Lung (tissue), 12 donors: Measurements from ENCODE around the gene TNFRSF19. TPM values are rescaled to one million over a fixed set of nuclear protein-coding genes. Genes with fewer than 3 reads are reported as not detected.

Experiments
- ATAC-seq: fragments of 200-7000 bp; cut with Tn5 transposase; one replicate; pipeline ENCODE4 v1.9.1; 2020; ENCODE audit warnings: moderate number of reproducible peaks; ENCODE audit not compliant: insufficient read depth, low FRiP score
- DNase-seq, 3 donors: peaks; one replicate each; pipeline ENCODE4 v3.0.0-alpha.2; 2013 to 2017
- H3K27ac ChIP-seq, 2 donors: one replicate each; pipeline ENCODE4 v1.5.1; 2013; ENCODE audit warnings: mild to moderate bottlenecking in 2 of 2, moderate library complexity in 2 of 2, control low read depth in 1 of 2, inconsistent platforms in 1 of 2, low read depth in 1 of 2, low read length in 1 of 2
- H3K27me3 ChIP-seq, 3 donors: one replicate each; pipeline ENCODE4 v1.5.1; 2013; ENCODE audit warnings: low read length in 2 of 3; ENCODE audit not compliant: control insufficient read depth in 3 of 3, insufficient read depth in 3 of 3
- H3K36me3 ChIP-seq, 4 donors: one replicate each; pipeline ENCODE4 v1.5.1; 2013; ENCODE audit warnings: low read length in 4 of 4, mild to moderate bottlenecking in 1 of 4, moderate library complexity in 1 of 4; ENCODE audit not compliant: control insufficient read depth in 4 of 4, insufficient read depth in 4 of 4
- H3K4me1 ChIP-seq, 5 donors: one replicate each; pipeline ENCODE4 v1.5.1; 2013; ENCODE audit warnings: low read length in 5 of 5, mild to moderate bottlenecking in 2 of 5, moderate library complexity in 1 of 5; ENCODE audit not compliant: control insufficient read depth in 5 of 5, insufficient read depth in 5 of 5
- H3K4me3 ChIP-seq: one replicate; pipeline ENCODE4 v1.5.1; 2013; ENCODE audit warnings: mild to moderate bottlenecking, control low read depth, moderate library complexity
- H3K9ac ChIP-seq, 2 donors: one replicate each; pipeline ENCODE4 v1.5.1; 2013; ENCODE audit warnings: low read length in 2 of 2, control low read depth in 1 of 2; ENCODE audit not compliant: insufficient read depth in 1 of 2
- H3K9me3 ChIP-seq, 4 donors: one replicate each; pipeline ENCODE4 v1.5.1; 2013; ENCODE audit warnings: low read length in 3 of 4, mild to moderate bottlenecking in 1 of 4, moderate library complexity in 1 of 4; ENCODE audit not compliant: control insufficient read depth in 4 of 4, insufficient read depth in 3 of 4
- WGBS, 2 donors: extraction: QIAGEN DNeasy Blood & Tissue Kit; methylation state at CpG; one replicate each; pipeline ENCODE4 v1.1.7; 2013; 5-methylcytosine and 5-hydroxymethylcytosine counted together
- polyA plus RNA-seq, 2 donors: library from polyadenylated mRNA; stranded (reverse); fragments of 200-250 nt; gene quantifications; one replicate each; pipeline ENCODE4 v1.2.1, GENCODE V29; 2013
- total RNA-seq, 2 donors: library from RNA; depleted of rRNA in 1 of 2; stranded (reverse); fragments of >200 nt in 1 of 2; gene quantifications; one replicate each; pipeline ENCODE4 v1.2.1, GENCODE V29; 2014 to 2021
- TF ChIP-seq, protein P1 (sequence below): IDR thresholded peaks from 2 replicates; pipeline ENCODE4 v1.5.1; 2012; ENCODE audit warnings: mild to moderate bottlenecking; ENCODE audit errors: control extremely low read depth, extremely low read depth
- donor health status: control.
- donor health status: control.
- donor health status: Bipolar disorder and iron deficiency.
- donor health status: healthy.
- donor health status: DM: yes; HTN: yes; CAD: no.

The TNFRSF19 gene
- total and polyA plus RNA-seq, 4 donors = 9.5 to 68.0 (median 34.7) TPM

GRCh38 chr13:23610966-23611491, 40.8 kb downstream of the TNFRSF19 start:
- DNase-seq = peak; percentile 44 to 91 (median 81)
- TF ChIP-seq, protein P1, sequence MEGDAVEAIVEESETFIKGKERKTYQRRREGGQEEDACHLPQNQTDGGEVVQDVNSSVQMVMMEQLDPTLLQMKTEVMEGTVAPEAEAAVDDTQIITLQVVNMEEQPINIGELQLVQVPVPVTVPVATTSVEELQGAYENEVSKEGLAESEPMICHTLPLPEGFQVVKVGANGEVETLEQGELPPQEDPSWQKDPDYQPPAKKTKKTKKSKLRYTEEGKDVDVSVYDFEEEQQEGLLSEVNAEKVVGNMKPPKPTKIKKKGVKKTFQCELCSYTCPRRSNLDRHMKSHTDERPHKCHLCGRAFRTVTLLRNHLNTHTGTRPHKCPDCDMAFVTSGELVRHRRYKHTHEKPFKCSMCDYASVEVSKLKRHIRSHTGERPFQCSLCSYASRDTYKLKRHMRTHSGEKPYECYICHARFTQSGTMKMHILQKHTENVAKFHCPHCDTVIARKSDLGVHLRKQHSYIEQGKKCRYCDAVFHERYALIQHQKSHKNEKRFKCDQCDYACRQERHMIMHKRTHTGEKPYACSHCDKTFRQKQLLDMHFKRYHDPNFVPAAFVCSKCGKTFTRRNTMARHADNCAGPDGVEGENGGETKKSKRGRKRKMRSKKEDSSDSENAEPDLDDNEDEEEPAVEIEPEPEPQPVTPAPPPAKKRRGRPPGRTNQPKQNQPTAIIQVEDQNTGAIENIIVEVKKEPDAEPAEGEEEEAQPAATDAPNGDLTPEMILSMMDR = no peak
- Histone ChIP-seq H3K36me3 (peaks cover 0 to 25% (median 5%) of the 10 kb centered on the region in 4 donors), H3K27ac (peak overlapping the region in 1 of 2 donors; percentile 64), H3K4me3 (no peak overlapping the region), H3K27me3 (no peaks in the 10 kb centered on the region), H3K9ac (no peak overlapping the region), H3K9me3 (no peaks in the 10 kb centered on the region), H3K4me1 (peaks cover 5 to 42% (median 26%) of the 10 kb centered on the region in 5 donors)
- WGBS, 2 donors = 52 to 58% methylated on average over 2 of the region's 2 CpGs
- no peak for ATAC-seq

DNA sequence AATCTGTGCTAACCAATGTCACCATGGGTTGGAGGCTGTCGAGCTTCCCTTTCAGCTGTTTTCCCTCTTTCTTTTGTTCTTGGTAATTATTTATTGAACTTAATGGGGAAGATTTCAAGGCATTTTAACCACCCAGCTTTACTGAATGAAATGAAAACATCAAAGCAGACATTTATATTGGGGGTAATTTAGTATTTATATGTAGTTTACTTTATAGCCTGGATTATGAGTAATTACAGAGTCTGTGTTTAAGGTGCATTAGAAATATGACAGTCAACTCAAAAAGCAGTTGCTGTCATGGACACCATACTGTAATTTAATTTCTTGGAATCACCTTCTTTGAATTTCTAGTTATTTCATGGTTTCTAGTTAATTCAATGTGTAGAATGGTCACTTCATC, 42.0 kb downstream of the TNFRSF19 start:
- Histone ChIP-seq H3K9me3 (no peaks in the 10 kb centered on the region), H3K27ac (no peak overlapping the region), H3K27me3 (no peaks in the 10 kb centered on the region), H3K4me3 (no peak overlapping the region), H3K36me3 (peaks cover 2 to 33% (median 10%) of the 10 kb centered on the region in 4 donors), H3K9ac (no peak overlapping the region), H3K4me1 (peaks cover 5 to 45% (median 26%) of the 10 kb centered on the region in 5 donors)
- DNase-seq (no peak), ATAC-seq (no peak)
- WGBS, 2 donors = 94 to 100% methylated on average over 1 of the region's 1 CpG
- TF ChIP-seq, protein P1 = no peak

DNA sequence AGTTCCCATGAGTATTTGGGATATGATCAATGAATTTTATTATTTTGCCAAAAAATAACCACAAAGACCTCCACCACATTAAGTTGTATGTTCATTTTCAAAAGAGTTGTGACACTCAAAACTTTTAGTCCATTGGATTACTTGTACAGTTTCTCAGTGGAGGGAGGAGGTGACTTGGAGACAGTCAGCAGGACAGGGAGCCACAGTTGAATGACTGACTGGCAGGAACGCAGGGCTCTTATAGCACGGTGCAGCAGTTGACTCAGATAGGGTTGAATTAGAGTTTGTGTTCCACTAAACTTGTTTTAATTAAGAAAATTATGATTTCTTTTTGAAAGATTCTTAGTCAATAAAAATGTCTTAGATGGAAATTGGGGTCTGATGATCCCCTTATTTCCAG, 42.5 kb downstream of the TNFRSF19 start:
- H3K27ac ChIP-seq = no peak overlapping the region
- H3K4me1 ChIP-seq = peaks cover 5 to 48% (median 26%) of the 10 kb centered on the region in 5 donors
- H3K36me3 ChIP-seq = peaks cover 2 to 39% (median 10%) of the 10 kb centered on the region in 4 donors
- H3K9me3 ChIP-seq = no peaks in the 10 kb centered on the region
- TF ChIP-seq, protein P1 = no peak
- H3K9ac ChIP-seq = no peak overlapping the region
- no peak for ATAC-seq
- WGBS, 2 donors = 96 to 97% methylated on average over 2 of the region's 2 CpGs
- no peaks in the 10 kb centered on the region for H3K27me3 ChIP-seq
- no peak overlapping the region for H3K4me3 ChIP-seq
- DNase-seq = no peak

GRCh38 chr13:23613596-23613995, 43.4 kb downstream of the TNFRSF19 start:
- peaks cover 2 to 44% (median 12%) of the 10 kb centered on the region in 4 donors for H3K36me3 ChIP-seq
- no peak overlapping the region for H3K9ac ChIP-seq
- 93 to 94% methylated on average over 3 of the region's 3 CpGs for WGBS, 2 donors
- H3K4me1 ChIP-seq = peaks cover 5 to 41% (median 22%) of the 10 kb centered on the region in 5 donors
- H3K27me3 ChIP-seq = no peaks in the 10 kb centered on the region
- TF ChIP-seq, protein P1 = no peak
- H3K9me3 ChIP-seq = no peaks in the 10 kb centered on the region
- ATAC-seq = no peak
- no peak for DNase-seq
- H3K27ac ChIP-seq = no peak overlapping the region
- H3K4me3 ChIP-seq = no peak overlapping the region
